ENCODE data around the gene ALG9.

The ALG9 gene

GRCh38 chr11:111840143-111840542 is 31.2 kb downstream of the ALG9 start:
- H3K27ac ChIP-seq: no peak overlapping the region
- TF ChIP-seq, protein P1, sequence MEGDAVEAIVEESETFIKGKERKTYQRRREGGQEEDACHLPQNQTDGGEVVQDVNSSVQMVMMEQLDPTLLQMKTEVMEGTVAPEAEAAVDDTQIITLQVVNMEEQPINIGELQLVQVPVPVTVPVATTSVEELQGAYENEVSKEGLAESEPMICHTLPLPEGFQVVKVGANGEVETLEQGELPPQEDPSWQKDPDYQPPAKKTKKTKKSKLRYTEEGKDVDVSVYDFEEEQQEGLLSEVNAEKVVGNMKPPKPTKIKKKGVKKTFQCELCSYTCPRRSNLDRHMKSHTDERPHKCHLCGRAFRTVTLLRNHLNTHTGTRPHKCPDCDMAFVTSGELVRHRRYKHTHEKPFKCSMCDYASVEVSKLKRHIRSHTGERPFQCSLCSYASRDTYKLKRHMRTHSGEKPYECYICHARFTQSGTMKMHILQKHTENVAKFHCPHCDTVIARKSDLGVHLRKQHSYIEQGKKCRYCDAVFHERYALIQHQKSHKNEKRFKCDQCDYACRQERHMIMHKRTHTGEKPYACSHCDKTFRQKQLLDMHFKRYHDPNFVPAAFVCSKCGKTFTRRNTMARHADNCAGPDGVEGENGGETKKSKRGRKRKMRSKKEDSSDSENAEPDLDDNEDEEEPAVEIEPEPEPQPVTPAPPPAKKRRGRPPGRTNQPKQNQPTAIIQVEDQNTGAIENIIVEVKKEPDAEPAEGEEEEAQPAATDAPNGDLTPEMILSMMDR (IDR thresholded peaks at IDR 0.05): no peak
- no peaks in the 10 kb centered on the region for H3K79me2 ChIP-seq
- H3K4me2 ChIP-seq (ENCODE audit: low read length): no peak overlapping the region
- no peaks in the 10 kb centered on the region for H3K9me3 ChIP-seq (ENCODE audit: control insufficient read depth, low read length)
- H3K4me1 ChIP-seq: no peaks in the 10 kb centered on the region
- no peak overlapping the region for H3K9ac ChIP-seq
- H3K36me3 ChIP-seq (ENCODE audit: control insufficient read depth, insufficient read depth, low read length): no peaks in the 10 kb centered on the region
- H3K4me3 ChIP-seq (ENCODE audit: low read depth, low read length): no peak overlapping the region
- no peak overlapping the region for H2AFZ ChIP-seq
- H3K27me3 ChIP-seq (ENCODE audit: control insufficient read depth, insufficient read depth, low read length): no peaks in the 10 kb centered on the region

- Histone ChIP-seq H3K4me1 (no peaks in the 10 kb centered on the region), H3K4me2 (ENCODE audit: low read length) (no peak overlapping the region), H3K36me3 (ENCODE audit: control insufficient read depth, insufficient read depth, low read length) (no peaks in the 10 kb centered on the region), H3K4me3 (ENCODE audit: low read depth, low read length) (no peak overlapping the region), H3K27me3 (ENCODE audit: control insufficient read depth, insufficient read depth, low read length) (no peaks in the 10 kb centered on the region), H3K27ac (no peak overlapping the region), H3K79me2 (no peaks in the 10 kb centered on the region), H3K9me3 (ENCODE audit: control insufficient read depth, low read length) (no peaks in the 10 kb centered on the region), H2AFZ (no peak overlapping the region), H3K9ac (no peak overlapping the region)
- TF ChIP-seq, protein P1 (IDR thresholded peaks at IDR 0.05): no peak
These were observed 33.3 kb downstream of the ALG9 start for GRCh38 chr11:111838054-111838453.

DNA sequence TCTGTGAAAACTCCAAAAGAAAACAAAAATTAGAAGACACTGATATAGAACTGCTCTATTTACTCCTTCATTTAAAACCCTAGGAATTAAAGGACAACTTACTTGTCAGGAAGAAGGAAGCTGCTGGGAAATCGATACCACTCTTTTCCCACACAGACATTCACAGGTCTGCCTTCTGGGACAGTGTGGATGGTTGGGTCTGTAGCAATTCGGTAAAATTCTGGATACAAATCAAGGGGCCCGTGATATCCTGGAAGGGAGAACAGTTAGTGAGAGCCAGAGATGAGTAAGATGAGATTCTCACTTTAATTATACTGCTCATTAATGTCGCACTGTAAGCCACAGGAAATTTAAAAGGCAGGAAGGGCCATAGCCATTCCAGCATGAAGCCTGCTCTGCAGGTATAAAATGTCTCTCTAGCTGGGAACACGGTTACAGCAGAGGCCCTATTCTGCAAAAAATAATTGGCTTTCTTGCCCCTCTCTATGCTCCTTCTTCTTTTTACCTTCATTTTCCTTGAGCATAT is 34.0 kb downstream of the ALG9 start:
- no peaks in the 10 kb centered on the region for H3K27me3 ChIP-seq (ENCODE audit: control insufficient read depth, insufficient read depth, low read length)
- H3K4me1 ChIP-seq: no peaks in the 10 kb centered on the region
- H3K79me2 ChIP-seq: no peaks in the 10 kb centered on the region
- no peak overlapping the region for H3K4me2 ChIP-seq (ENCODE audit: low read length)
- no peak overlapping the region for H2AFZ ChIP-seq
- no peak overlapping the region for H3K9ac ChIP-seq
- no peaks in the 10 kb centered on the region for H3K36me3 ChIP-seq (ENCODE audit: control insufficient read depth, insufficient read depth, low read length)
- no peak overlapping the region for H3K27ac ChIP-seq
- no peaks in the 10 kb centered on the region for H3K9me3 ChIP-seq (ENCODE audit: control insufficient read depth, low read length)
- TF ChIP-seq, protein P1 (IDR thresholded peaks at IDR 0.05): no peak
- no peak overlapping the region for H3K4me3 ChIP-seq (ENCODE audit: low read depth, low read length)

GRCh38 chr11:111836721-111837120 is 34.7 kb downstream of the ALG9 start:
- Histone ChIP-seq H3K9me3 (ENCODE audit: control insufficient read depth, low read length) (no peaks in the 10 kb centered on the region), H3K9ac (no peak overlapping the region), H3K79me2 (no peaks in the 10 kb centered on the region), H3K27ac (no peak overlapping the region), H3K4me1 (no peaks in the 10 kb centered on the region), H2AFZ (no peak overlapping the region), H3K4me3 (ENCODE audit: low read depth, low read length) (no peak overlapping the region), H3K27me3 (ENCODE audit: control insufficient read depth, insufficient read depth, low read length) (no peaks in the 10 kb centered on the region), H3K36me3 (ENCODE audit: control insufficient read depth, insufficient read depth, low read length) (no peaks in the 10 kb centered on the region), H3K4me2 (ENCODE audit: low read length) (no peak overlapping the region)
- TF ChIP-seq, protein P1 (IDR thresholded peaks at IDR 0.05): no peak

- Histone ChIP-seq H3K4me1 (no peaks in the 10 kb centered on the region), H3K79me2 (no peaks in the 10 kb centered on the region), H3K4me3 (ENCODE audit: low read depth, low read length) (no peak overlapping the region), H3K4me2 (ENCODE audit: low read length) (no peak overlapping the region), H3K27me3 (ENCODE audit: control insufficient read depth, insufficient read depth, low read length) (no peaks in the 10 kb centered on the region), H3K9me3 (ENCODE audit: control insufficient read depth, low read length) (no peaks in the 10 kb centered on the region), H3K9ac (no peak overlapping the region), H3K36me3 (ENCODE audit: control insufficient read depth, insufficient read depth, low read length) (no peaks in the 10 kb centered on the region), H3K27ac (no peak overlapping the region), H2AFZ (no peak overlapping the region)
- TF ChIP-seq, protein P1 (IDR thresholded peaks at IDR 0.05): no peak
These were observed 35.2 kb downstream of the ALG9 start for GRCh38 chr11:111836162-111836561.
